Measurements from ENCODE around the gene RIPOR2.
A peak's percentile ranks its signal among the peaks of the same experiment; 100 is the strongest.

RIPOR2 gene

DNA sequence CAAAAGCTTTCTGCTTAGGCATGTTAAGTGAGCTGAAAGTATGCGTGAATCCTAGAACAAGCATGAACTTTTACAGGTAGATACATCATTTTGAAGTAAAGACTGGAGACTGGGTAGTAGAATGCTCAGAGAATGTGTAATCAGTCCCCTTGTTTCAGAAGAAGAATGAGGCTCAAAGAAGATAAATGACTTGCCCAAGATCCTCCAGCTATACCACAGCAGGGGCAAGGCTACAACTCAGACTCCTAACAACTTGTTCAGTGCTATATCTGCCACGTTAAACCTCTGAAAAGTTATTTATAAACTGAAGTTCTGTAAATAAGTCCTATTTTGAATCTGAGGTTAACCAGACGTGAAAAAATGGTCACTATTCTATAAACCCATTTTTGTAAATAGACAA lies 2.9 kb downstream of the RIPOR2 start:
- no peak overlapping the region for H3K4me3 ChIP-seq (ENCODE audit: low read depth, low read length)
- no peak for DNase-seq (ENCODE audit: low read depth, low spot score)
- TF ChIP-seq, protein P1, sequence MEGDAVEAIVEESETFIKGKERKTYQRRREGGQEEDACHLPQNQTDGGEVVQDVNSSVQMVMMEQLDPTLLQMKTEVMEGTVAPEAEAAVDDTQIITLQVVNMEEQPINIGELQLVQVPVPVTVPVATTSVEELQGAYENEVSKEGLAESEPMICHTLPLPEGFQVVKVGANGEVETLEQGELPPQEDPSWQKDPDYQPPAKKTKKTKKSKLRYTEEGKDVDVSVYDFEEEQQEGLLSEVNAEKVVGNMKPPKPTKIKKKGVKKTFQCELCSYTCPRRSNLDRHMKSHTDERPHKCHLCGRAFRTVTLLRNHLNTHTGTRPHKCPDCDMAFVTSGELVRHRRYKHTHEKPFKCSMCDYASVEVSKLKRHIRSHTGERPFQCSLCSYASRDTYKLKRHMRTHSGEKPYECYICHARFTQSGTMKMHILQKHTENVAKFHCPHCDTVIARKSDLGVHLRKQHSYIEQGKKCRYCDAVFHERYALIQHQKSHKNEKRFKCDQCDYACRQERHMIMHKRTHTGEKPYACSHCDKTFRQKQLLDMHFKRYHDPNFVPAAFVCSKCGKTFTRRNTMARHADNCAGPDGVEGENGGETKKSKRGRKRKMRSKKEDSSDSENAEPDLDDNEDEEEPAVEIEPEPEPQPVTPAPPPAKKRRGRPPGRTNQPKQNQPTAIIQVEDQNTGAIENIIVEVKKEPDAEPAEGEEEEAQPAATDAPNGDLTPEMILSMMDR (IDR thresholded peaks at IDR 0.05; ENCODE audit: low read depth, low read length), result no peak
- in situ Hi-C loops (cut with HindIII; ENCODE audit: low sequenced_read_pairs), result no loop called here

DNA sequence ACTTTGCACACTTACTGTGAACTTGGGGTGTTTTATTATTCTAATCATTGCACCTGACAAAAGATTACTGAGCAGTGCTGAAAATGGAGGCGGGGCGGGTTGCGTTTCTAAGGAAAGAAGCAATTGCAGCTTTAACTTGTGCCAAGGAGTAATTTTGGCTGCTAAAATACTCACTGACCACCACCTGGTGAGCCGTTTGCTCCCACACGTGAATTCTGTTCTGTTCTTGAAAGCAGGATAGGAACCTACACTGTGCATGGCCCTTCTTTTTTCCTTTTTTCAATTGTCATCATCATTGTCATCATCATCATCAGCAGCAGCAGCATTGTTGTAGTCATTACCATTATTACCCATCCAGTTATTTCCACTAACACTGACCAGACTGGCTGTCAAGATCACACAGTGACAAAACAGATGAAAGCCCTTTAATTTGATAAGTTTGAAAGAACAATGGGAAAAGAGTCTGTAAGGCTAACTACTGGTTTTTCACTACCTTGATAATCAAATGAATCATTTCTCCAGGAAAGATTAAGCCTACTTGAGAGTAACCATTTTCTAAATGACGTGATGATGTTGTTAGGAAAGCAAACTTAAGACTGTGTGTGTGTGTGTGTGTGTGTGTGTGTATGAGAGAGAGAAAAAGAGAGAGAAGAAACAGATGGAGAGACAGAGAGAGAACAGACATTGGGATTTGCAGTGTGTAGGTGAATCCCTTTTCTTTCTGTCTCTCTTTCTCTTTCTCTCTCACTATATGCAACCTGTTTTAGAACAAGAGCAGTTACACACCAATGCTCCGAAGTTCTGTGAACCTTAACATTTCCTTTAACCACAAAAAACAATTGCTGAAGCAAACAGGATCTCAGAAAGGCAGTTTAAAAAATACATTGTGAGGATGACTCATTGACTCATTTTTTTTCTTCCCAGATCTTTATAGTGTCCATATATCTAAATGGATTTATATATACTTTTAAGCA lies 3.8 kb downstream of the RIPOR2 start:
- no peak overlapping the region for H3K4me3 ChIP-seq (ENCODE audit: low read depth, low read length)
- in situ Hi-C loops (cut with HindIII; ENCODE audit: low sequenced_read_pairs), result no loop called here

DNA sequence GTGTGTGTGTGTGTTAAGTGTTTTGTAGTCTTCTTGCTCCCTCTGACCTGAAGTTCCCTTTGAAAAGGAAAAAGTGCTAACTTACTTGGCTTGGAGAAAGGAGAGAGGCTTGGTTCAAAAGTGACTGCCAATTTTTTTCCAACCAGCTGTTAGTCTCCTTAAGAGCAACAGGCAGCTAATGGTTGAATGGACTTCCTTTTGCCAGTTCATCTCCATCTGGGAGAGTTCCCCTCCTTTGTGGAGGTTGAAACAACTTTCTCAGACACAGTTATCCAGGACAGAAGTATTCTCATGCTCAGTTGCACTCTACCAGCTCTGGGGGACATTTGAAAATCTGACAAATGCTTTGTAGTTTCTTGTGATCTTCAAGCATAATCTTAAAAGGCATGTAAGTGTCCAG lies 4.5 kb downstream of the RIPOR2 start:
- in situ Hi-C loops (cut with HindIII; ENCODE audit: low sequenced_read_pairs), result no loop called here
- peak; percentile 36 for DNase-seq (ENCODE audit: low read depth, low spot score)
- TF ChIP-seq, protein P1 (IDR thresholded peaks at IDR 0.05; ENCODE audit: low read depth, low read length), result no peak
- no peak overlapping the region for H3K4me3 ChIP-seq (ENCODE audit: low read depth, low read length)

More for the DNA sequence above, 3.8 kb downstream of the RIPOR2 start:
- TF ChIP-seq, protein P1 (IDR thresholded peaks at IDR 0.05; ENCODE audit: low read depth, low read length), result no peak
- peak; percentile 79 for DNase-seq (ENCODE audit: low read depth, low spot score)

DNA sequence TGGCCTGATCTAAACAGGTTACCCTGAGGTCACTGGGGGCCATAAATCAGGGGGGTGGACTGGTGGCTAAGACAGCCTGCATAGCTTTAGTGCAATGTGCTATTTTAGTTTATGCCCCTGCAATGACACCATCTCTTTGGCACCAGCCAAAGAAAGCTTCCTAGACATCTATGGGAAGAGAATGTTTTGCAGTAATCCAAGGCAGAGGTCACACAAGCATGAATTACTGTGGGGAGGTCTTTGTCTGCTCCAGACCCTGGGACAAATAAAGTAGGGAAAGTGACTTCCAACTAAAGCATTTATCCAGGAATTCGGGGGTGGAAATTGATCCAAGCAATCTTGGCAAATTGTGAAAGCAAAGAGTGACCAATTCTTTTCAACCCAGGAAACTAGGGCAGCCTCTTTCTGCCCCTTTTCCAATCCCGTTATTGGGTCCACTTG lies 5.3 kb downstream of the RIPOR2 start:
- DNase-seq (ENCODE audit: low read depth, low spot score), result peak; percentile 41
- no peak overlapping the region for H3K4me3 ChIP-seq (ENCODE audit: low read depth, low read length)
- in situ Hi-C loops (cut with HindIII; ENCODE audit: low sequenced_read_pairs), result no loop called here
- TF ChIP-seq, protein P1 (IDR thresholded peaks at IDR 0.05; ENCODE audit: low read depth, low read length), result no peak

DNA sequence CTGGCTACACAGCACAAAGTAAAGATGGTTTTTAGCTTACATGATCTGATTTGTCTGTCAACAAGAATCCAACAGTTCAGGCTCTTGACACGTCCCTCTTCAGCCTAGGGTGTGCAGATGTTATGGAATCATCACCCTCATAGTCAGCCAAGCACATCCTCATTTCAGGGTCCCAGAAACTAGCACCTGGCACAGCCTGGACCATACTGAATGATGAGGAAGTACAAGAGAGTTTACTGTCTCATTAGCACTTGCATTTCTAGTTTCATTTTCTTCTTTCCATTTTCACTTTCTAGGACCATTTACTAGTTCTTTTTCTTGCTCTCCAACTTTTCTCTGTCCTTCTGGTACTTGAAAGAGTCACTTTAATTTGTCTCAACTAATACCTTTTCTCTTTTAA lies 6.5 kb downstream of the RIPOR2 start:
- in situ Hi-C loops (cut with HindIII; ENCODE audit: low sequenced_read_pairs), result no loop called here
- no peak for DNase-seq (ENCODE audit: low read depth, low spot score)
- TF ChIP-seq, protein P1 (IDR thresholded peaks at IDR 0.05; ENCODE audit: low read depth, low read length), result no peak
- no peak overlapping the region for H3K4me3 ChIP-seq (ENCODE audit: low read depth, low read length)

DNA sequence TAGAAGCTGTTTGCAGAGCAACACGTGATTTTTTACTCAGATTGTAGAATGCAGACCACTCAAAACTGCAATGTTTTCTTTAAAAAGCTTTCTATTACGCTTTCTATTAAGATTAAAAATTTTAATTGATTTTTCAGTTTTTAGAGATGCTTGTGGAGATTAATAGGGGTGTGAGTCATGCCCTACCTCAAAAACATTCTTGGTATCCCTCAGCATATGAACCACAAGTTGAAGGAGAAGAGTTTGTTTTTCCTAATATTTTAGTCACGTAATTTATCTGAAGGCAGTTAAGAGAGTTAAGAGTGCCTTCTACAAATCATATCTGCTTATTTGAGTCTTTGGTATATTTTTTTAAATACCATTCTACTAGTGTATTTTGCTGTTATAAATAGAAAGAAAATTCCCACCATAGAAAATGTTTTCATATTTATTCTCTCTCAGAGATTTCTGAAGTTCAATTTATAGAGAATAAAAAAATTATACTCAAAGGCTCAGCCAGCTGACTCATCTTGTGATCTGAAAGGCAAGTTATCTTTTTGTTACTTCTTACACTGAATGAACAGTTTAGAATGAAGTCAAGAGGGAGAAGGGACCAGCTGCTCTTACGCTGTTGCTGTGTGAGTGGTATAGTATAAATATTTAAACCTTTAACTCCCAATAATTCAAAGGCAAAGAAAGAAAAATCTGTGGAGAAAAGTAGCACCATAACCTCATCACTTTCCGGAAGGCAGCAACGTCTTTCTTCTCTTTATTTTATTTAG lies 7.6 kb downstream of the RIPOR2 start:
- TF ChIP-seq, protein P1 (IDR thresholded peaks at IDR 0.05; ENCODE audit: low read depth, low read length), result no peak
- H3K4me3 ChIP-seq (ENCODE audit: low read depth, low read length), result no peak overlapping the region
- DNase-seq (ENCODE audit: low read depth, low spot score), result peak; percentile 34
- in situ Hi-C loops (cut with HindIII; ENCODE audit: low sequenced_read_pairs), result no loop called here

All from astrocyte of the spinal cord (primary cell).